PC-3 (cell line): Measurements from ENCODE around the gene UBE4A. TPM values are rescaled to one million over a fixed set of nuclear protein-coding genes. Genes with fewer than 3 reads are reported as not detected.

Source experiments
- ATAC-seq: fragments of 200-7000 bp; cut with Tn5 transposase; 2 replicates; pipeline ENCODE4 v1.9.1; 2020; ENCODE audit warnings: mild to moderate bottlenecking, moderate library complexity
- BruUV-seq: library from RNA; stranded (reverse); fragments of 400-500 nt; replicated peaks from 2 replicates; lab custom pipeline; 2021; lab: Mats Ljungman, UMichigan
- CTCF ChIA-PET: fragments of 300-600 bp; sonication (Branson Sonifier 250); formaldehyde crosslinking; loops from one replicate; lab custom pipeline; 2022; ENCODE audit warnings: antibody characterized with exemption; lab: Charles Lee
- POLR2A ChIA-PET: fragments of 300-600 bp; sonication (Branson Sonifier 250); formaldehyde crosslinking; loops from one replicate; lab custom pipeline; 2022; ENCODE audit warnings: antibody characterized with exemption; ENCODE audit not compliant: unreplicated experiment; lab: Charles Lee
- DNase-seq: peaks from one replicate; pipeline ENCODE4 v3.0.0-alpha.2; 2015
- H2AFZ ChIP-seq: fragments of 300-600 bp; sonication (generic); 2 replicates; pipeline ENCODE4 v1.6.0; 2016; ENCODE audit warnings: antibody characterized with exemption, low read length
- H3F3A ChIP-seq: fragments of 300-600 bp; sonication (generic); one replicate; pipeline ENCODE4 v1.6.0; 2017; ENCODE audit warnings: antibody characterized with exemption, low read length, control low read depth, mild to moderate bottlenecking; ENCODE audit not compliant: unreplicated experiment
- H3K27ac ChIP-seq: fragments of 300-600 bp; sonication (generic); 2 replicates; pipeline ENCODE4 v1.5.1; 2016; ENCODE audit warnings: mild to moderate bottlenecking, low read length
- H3K27me3 ChIP-seq: fragments of 300-600 bp; sonication (generic); 2 replicates; pipeline ENCODE4 v1.6.1; 2016; ENCODE audit warnings: low read length, mixed read lengths
- H3K36me3 ChIP-seq: fragments of 300-600 bp; sonication (generic); 2 replicates; pipeline ENCODE4 v1.6.1; 2016; ENCODE audit warnings: low read depth, mixed run types, low read length, mixed read lengths
- H3K4me1 ChIP-seq: fragments of 300-600 bp; sonication (generic); 2 replicates; pipeline ENCODE4 v1.5.1; 2016; ENCODE audit warnings: low read length; ENCODE audit not compliant: insufficient read depth
- H3K4me2 ChIP-seq: fragments of 300-600 bp; sonication (generic); 2 replicates; pipeline ENCODE4 v1.6.0; 2016; ENCODE audit warnings: low read length
- H3K4me3 ChIP-seq: fragments of 300-600 bp; sonication (generic); 2 replicates; pipeline ENCODE4 v1.5.1; 2016; ENCODE audit warnings: mild to moderate bottlenecking, low read length, mixed read lengths
- H3K79me2 ChIP-seq: fragments of 300-600 bp; sonication (generic); 2 replicates; pipeline ENCODE4 v1.6.1; 2017; ENCODE audit warnings: low read length, mixed read lengths
- H3K9ac ChIP-seq: fragments of 300-600 bp; sonication (generic); 2 replicates; pipeline ENCODE4 v1.6.0; 2016; ENCODE audit warnings: mild to moderate bottlenecking, low read length
- H3K9me2 ChIP-seq: fragments of 300-600 bp; sonication (generic); replicated peaks from 2 replicates; pipeline ENCODE4 v1.6.1; 2016; ENCODE audit warnings: mixed run types, low read length, mixed read lengths
- H3K9me3 ChIP-seq: fragments of 300-600 bp; sonication (generic); 2 replicates; pipeline ENCODE4 v1.6.1; 2016; ENCODE audit warnings: low read length, mixed read lengths
- H4K20me1 ChIP-seq: fragments of 300-600 bp; sonication (generic); 2 replicates; pipeline ENCODE4 v1.6.1; 2016; ENCODE audit warnings: low read length, mixed read lengths
- EZH2 ChIP-seq: fragments of 300-600 bp; sonication (generic); IDR thresholded peaks from one replicate; pipeline ENCODE4 v1.6.1; 2017; ENCODE audit warnings: antibody characterized with exemption, mild to moderate bottlenecking, low read length; ENCODE audit not compliant: unreplicated experiment
- EZH2phosphoT487 ChIP-seq: fragments of 300-600 bp; sonication (generic); IDR thresholded peaks from 2 replicates; pipeline ENCODE4 v1.6.1; 2018; ENCODE audit warnings: mild to moderate bottlenecking, antibody characterized with exemption, low read length, borderline replicate concordance
- intact Hi-C: fragments of 100-400 bp; cut with micrococcal nuclease; formaldehyde crosslinking; loops from 2 replicates; pipeline ENCODE4 v1.9.0; 2023
- total RNA-seq: library from RNA; depleted of rRNA; stranded (reverse); fragments of >200 nt; gene quantifications from 2 replicates; pipeline ENCODE4 v1.2.3, GENCODE V29; 2014
- TF ChIP-seq, protein P1 (sequence below): fragments of 300-600 bp; sonication (generic); conservative IDR thresholded peaks from 2 replicates; pipeline ENCODE4 v1.5.1; 2017; ENCODE audit warnings: antibody characterized with exemption, low read depth, mild to moderate bottlenecking, low read length

The UBE4A gene
- total RNA-seq, 1 experiment from 2014 or later, result 56.4 TPM

- CTCF ChIA-PET, result no interaction called here
- H3K9me3 ChIP-seq, result no peaks in the 10 kb centered on the region
- no peak overlapping the region for H3K27ac ChIP-seq
- no peak overlapping the region for H3K4me3 ChIP-seq
- intact Hi-C loops, result no loop called here
- H3K79me2 ChIP-seq, result peaks cover 99% of the 10 kb centered on the region
- peaks cover 50% of the 10 kb centered on the region for H4K20me1 ChIP-seq
- TF ChIP-seq, protein P1, sequence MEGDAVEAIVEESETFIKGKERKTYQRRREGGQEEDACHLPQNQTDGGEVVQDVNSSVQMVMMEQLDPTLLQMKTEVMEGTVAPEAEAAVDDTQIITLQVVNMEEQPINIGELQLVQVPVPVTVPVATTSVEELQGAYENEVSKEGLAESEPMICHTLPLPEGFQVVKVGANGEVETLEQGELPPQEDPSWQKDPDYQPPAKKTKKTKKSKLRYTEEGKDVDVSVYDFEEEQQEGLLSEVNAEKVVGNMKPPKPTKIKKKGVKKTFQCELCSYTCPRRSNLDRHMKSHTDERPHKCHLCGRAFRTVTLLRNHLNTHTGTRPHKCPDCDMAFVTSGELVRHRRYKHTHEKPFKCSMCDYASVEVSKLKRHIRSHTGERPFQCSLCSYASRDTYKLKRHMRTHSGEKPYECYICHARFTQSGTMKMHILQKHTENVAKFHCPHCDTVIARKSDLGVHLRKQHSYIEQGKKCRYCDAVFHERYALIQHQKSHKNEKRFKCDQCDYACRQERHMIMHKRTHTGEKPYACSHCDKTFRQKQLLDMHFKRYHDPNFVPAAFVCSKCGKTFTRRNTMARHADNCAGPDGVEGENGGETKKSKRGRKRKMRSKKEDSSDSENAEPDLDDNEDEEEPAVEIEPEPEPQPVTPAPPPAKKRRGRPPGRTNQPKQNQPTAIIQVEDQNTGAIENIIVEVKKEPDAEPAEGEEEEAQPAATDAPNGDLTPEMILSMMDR, result no peak
- no peak for TF ChIP-seq EZH2
- no peak for TF ChIP-seq EZH2phosphoT487
- no peak overlapping the region for H3K9ac ChIP-seq
- H3K27me3 ChIP-seq, result no peaks in the 10 kb centered on the region
- peaks cover 25% of the 10 kb centered on the region for H3K4me1 ChIP-seq
- H3K36me3 ChIP-seq, result peaks cover 10% of the 10 kb centered on the region; the same call in 1 of the 2 replicates
- no TSS peak for BruUV-seq
- ATAC-seq (no peak), DNase-seq (no peak)
- no peak overlapping the region for H2AFZ ChIP-seq
- H3K4me2 ChIP-seq, result no peak overlapping the region
- POLR2A ChIA-PET, result no interaction called here
- no peaks in the 10 kb centered on the region for H3K9me2 ChIP-seq
- H3F3A ChIP-seq, result no peaks in the 10 kb centered on the region
Observed at GRCh38 chr11:118443590-118444218, 84.3 kb downstream of the UBE4A start.

DNA sequence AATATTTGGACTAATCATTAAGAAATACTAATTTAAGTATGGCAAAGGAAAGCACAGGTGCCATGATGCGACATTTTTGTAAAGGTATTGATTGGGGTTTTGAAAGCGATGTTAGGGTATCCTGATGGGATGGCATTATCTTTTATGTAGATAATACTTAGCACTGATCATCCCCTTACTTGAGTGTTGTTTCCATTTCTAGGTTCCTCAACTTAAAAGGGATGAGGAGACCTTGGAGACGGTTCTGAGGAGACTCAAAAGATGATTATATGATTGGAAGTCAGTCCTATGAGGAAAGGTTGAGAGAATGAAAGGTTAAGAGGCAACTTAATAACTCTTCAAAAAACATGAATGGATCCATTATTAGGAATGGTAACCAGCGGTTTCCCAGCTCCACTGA, 88.0 kb downstream of the UBE4A start:
- intact Hi-C loops, result no loop called here
- no peak overlapping the region for H3K4me3 ChIP-seq
- ATAC-seq, result no peak
- TF ChIP-seq, protein P1, result no peak
- TF ChIP-seq EZH2, result no peak
- no peak overlapping the region for H2AFZ ChIP-seq
- ChIA-PET POLR2A (no interaction called here), CTCF (no interaction called here)
- no peak overlapping the region for H3K4me2 ChIP-seq
- no peaks in the 10 kb centered on the region for H3F3A ChIP-seq
- H3K79me2 ChIP-seq, result peaks cover 95% of the 10 kb centered on the region
- peaks cover under 1% of the 10 kb centered on the region; the same call in 1 of the 2 replicates for H3K4me1 ChIP-seq
- H3K9me3 ChIP-seq, result no peaks in the 10 kb centered on the region
- no peak overlapping the region for H3K9ac ChIP-seq
- no peaks in the 10 kb centered on the region for H3K27me3 ChIP-seq
- DNase-seq, result no peak
- BruUV-seq, result no TSS peak
- H3K27ac ChIP-seq, result no peak overlapping the region
- H3K9me2 ChIP-seq, result no peaks in the 10 kb centered on the region
- H4K20me1 ChIP-seq, result peaks cover 13% of the 10 kb centered on the region
- H3K36me3 ChIP-seq, result peaks cover 10% of the 10 kb centered on the region; the same call in 1 of the 2 replicates

- no peaks in the 10 kb centered on the region for H3K4me1 ChIP-seq
- peaks cover 10% of the 10 kb centered on the region; the same call in 1 of the 2 replicates for H3K36me3 ChIP-seq
- ATAC-seq, result no peak
- TF ChIP-seq, protein P1, result no peak
- TF ChIP-seq EZH2 (no peak), EZH2phosphoT487 (no peak)
- DNase-seq, result peak; percentile 3
- H4K20me1 ChIP-seq, result peaks cover 9% of the 10 kb centered on the region; the same call in 1 of the 2 replicates
- no peaks in the 10 kb centered on the region for H3K27me3 ChIP-seq
- H3K9ac ChIP-seq, result no peak overlapping the region
- ChIA-PET CTCF (no interaction called here), POLR2A (no interaction called here)
- H3K9me3 ChIP-seq, result no peaks in the 10 kb centered on the region
- H3K27ac ChIP-seq, result no peak overlapping the region
- no peak overlapping the region for H2AFZ ChIP-seq
- H3K9me2 ChIP-seq, result no peaks in the 10 kb centered on the region
- intact Hi-C loops, result no loop called here
- peaks cover 91% of the 10 kb centered on the region for H3K79me2 ChIP-seq
- H3K4me2 ChIP-seq, result no peak overlapping the region
- no TSS peak for BruUV-seq
- no peaks in the 10 kb centered on the region for H3F3A ChIP-seq
- H3K4me3 ChIP-seq, result no peak overlapping the region
Observed at GRCh38 chr11:118448294-118448693, 88.9 kb downstream of the UBE4A start.
